GM19463 (cell line): Measurements from ENCODE around the gene C3orf20.

Experiments
- ATAC-seq: cut with Tn5 transposase; IDR thresholded peaks from one replicate; pipeline ENCODE4 v1.9.1; 2021; ENCODE audit warnings: mild to moderate bottlenecking, moderate library complexity; ENCODE audit not compliant: unreplicated experiment

Gene C3orf20

DNA sequence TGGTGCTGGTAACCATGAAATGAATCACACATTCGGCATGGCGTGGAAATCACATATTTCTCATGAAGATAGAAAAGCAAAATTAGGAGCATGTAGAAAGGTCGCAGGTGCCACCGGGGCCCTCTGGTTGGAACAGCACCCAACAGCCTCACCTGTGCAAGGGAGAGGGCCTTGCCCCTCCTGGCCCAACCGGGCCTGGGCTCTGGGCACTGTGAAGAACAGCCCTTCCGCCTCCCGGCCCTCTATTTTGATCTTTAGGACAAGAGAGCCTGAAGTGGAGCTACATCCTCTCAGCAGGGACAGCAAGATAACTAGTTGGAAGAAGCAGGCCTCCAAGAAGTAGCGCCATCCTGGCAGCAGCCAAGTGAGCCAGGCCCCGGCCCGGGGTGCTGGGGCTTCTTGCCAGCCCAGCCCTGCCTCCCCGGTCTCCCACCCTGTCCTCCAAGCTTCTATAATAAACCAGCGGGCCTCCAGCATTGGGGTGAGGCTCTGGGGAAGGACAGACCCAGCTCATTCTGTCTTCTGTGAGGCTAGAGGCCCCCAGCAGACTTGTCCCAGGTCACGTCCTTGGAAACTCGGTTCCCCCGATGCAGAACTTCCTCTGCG, 97.7 kb downstream of the C3orf20 start:
- no peak for ATAC-seq

- no peak for ATAC-seq
Observed at GRCh38 chr3:14773281-14773680, 98.3 kb downstream of the C3orf20 start.

- ATAC-seq, result no peak
Observed at GRCh38 chr3:14773691-14774128, 98.8 kb downstream of the C3orf20 start.

DNA sequence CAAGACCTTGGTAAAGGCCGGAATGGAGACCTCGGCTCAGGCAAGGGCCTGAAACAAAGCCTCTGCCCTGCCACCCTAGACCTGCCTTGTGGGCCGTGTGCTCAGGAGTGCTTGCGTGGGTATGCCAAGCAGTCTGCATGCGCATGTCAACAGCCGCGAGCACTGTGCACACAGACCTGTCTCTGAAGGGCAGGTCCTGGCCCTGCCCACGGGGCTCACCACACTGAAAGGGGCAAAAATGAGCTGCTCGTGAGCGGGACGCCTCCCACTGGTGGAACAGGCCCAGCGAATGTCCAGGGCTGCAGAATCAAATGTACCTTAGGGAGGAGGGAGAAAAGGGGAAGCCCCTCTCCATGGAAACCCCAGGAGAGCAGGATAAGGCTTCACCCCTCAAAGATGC, 99.5 kb downstream of the C3orf20 start:
- no peak for ATAC-seq

GRCh38 chr3:14775011-14775410, 100.1 kb downstream of the C3orf20 start:
- no peak for ATAC-seq

GRCh38 chr3:14775563-14775962, 100.6 kb downstream of the C3orf20 start:
- ATAC-seq, result no peak

DNA sequence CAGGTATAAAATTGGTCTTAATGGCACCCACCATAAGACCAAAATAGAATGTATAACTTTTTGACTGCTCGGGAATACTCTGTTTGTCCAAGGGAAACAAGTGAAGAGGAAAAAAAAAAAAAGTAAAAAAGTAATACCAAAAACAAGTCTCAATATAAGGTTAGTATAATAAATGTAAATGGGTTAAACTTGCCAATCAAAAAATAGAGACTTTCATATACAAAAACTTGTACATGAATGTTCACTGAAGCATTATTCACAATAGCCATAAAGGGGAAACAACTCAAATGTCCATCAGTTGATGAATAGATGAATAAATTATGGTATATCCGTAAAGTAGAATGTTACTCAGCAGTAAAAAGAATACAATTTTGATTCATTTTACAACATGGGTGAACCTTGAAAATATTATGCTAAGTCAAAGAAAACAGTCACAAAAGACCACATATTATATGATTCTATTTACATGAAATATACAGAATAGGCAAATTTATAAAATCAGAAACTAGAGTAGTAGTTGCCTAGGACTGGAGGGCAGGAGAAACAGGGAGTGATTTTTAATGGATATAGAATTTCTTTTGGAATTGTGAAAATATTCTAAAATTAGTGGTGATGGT, 104.2 kb downstream of the C3orf20 start:
- ATAC-seq, result no peak

DNA sequence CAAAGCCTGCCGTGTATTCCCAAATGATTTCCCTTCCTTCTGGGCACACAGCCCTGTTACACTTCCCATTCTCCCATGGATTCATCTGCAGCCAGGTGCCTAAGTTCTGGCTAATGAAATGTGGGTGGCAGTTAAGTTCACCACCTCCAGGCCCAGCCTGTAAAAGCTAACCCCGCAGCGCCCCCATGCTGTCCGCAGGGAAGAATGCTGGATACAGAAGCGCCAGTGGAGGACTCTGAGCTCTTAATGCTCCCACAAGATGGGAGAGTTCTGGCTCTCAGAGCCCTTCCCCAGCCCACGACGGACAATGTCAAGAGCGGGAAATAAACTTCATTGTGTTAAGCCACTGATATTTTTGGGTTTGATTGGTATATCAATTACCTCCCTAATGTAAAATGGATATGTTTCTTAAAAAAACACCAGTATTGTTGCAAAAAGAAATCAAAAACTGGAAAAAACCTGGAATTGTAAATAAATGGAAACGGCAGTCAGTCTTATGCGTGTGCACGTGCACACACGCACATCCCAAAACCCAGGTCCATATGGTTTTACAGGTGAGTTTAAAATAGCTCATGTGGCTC, 106.1 kb downstream of the C3orf20 start:
- ATAC-seq, result no peak

- ATAC-seq, result no peak
Observed at GRCh38 chr3:14783480-14784086, 108.6 kb downstream of the C3orf20 start.

GRCh38 chr3:14784087-14784681, 109.2 kb downstream of the C3orf20 start:
- ATAC-seq, result no peak

DNA sequence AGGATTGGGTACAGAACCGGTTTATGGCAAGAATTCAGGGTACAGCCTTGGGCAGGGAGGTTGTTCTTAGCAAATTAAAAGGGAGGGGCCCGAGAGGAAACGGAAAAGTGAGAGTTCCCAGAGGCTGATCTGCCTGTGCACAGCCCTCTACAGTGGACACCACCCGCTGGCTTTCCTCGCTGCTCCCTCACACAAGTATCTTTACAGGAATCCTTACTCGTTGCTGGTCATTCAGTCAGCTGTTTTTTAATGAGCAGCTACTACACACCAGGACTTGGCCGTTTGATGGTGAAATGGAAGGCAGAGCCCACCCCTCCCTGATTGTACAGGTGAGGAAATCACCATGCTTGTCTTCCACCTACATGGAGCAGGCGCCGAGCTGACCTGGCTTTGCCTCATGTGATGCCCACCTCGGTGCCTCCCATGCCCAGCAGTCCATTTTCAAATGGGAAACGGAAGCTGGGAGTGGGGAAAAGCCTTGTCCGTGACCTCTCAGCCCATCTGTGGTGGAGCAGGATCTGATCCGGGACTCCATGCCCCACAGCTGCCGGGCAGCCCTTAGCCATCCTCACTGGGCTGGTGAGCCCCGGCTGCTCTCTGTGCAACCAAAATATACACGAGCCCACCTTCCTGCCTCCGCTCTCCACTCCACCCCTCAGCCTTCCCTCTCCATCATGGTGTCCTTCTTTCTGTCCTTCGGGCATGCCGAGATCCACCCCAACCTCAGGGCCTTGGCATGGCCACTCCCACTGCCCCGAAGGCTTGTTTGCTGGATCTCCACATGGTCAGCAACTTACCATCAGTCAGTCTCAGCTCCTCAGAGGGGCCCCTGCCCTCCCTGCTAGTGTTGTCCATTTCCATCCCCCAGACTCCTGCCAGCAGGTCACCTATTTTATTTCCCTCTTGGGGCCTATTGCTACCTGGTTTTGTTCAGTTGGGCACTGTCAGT, 110.5 kb downstream of the C3orf20 start:
- no peak for ATAC-seq

GRCh38 chr3:14786369-14786768, 111.4 kb downstream of the C3orf20 start:
- no peak for ATAC-seq

DNA sequence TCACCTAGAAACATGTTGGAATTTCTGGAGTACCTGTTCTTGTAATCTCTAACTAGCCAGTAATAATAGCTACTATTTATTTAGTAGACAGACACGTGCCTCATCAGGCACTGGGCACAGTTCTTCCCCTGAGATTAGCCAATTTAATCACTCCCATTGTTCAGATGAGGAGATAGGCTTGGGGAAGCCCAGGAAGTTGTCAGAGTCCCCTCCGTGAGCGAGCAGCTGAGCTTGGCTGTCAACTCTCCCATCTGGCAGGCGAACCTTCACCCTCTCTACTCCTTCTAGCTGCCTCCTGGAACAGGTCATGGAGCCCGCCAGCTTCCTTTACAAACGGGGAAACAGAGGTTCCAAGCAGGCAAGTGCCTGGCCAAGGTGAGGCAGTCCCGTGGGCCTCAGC, 112.7 kb downstream of the C3orf20 start:
- no peak for ATAC-seq

- no peak for ATAC-seq
Observed at GRCh38 chr3:14788644-14789043, 113.7 kb downstream of the C3orf20 start.

- no peak for ATAC-seq
Observed at GRCh38 chr3:14789221-14789620, 114.3 kb downstream of the C3orf20 start.

DNA sequence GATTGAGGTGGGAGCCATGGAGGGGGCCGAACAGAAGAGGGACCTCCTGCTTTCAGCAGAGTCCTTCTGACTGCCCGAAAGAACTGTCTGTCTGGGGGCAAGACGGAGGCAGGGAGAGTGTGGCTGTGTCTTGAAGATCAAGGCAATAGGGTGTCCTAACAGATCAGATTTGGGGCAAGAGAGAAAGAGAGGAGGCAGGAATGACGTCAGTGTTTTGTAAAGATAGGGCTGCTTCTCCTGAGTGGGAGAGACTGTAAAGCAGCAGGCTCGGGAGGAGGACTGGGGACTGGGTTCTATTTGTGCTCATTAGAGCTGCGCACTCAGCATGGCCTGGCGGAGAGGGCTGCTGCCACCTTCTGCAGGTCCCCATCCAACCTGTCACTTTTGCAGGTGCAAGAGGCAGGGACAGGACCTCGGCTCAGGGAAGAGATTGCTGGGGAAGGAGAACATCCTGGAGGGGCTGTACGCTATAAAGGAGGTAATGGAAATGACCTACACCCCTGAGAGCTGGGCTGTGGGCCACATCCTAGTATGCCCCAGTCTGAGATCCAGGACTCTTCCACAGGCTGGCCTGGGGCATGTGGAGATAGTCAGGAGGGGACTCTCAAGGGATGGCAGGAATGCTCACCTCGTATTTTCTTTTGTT, 114.8 kb downstream of the C3orf20 start:
- no peak for ATAC-seq

- ATAC-seq, result no peak
Observed at GRCh38 chr3:14791343-14791945, 116.5 kb downstream of the C3orf20 start.

- no peak for ATAC-seq
Observed at GRCh38 chr3:14792691-14793121, 117.8 kb downstream of the C3orf20 start.

DNA sequence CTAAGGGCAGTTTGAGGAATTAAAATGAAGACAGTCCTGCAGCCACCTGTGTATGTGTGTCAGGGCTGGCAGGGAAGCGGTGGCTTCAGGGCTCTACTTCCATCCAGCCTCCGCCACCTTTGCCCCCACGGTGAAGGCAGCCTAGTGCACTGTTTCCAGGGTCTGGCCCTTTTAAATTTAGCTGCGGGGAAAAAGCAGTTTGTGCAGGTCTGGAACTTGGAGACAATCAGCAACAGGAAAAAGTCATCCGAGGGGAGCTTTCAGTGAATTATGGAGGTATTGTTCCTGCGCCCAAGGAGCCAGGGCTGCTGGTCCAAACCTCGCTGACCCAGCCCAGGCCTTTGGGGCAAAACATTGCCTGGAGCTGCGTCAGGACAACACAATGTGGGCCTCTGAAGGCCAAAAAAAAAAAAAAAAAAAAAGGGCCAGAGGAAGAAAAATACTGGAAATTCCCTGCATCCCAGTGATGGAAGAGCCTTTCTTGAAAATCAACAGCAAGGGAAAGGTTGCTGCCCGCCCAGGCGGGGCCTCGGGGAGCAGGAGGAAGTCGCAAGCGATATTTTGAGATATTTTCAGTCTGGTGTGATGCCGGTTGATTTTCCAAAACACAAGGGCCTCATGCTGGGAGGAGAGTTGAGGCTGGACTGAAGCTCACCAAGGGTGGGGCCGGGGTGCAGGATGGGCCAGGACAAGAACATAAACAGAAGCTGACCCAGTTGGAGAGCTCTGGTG, 118.4 kb downstream of the C3orf20 start:
- no peak for ATAC-seq
